Measurements from ENCODE around the gene B3GNT7.

DNA sequence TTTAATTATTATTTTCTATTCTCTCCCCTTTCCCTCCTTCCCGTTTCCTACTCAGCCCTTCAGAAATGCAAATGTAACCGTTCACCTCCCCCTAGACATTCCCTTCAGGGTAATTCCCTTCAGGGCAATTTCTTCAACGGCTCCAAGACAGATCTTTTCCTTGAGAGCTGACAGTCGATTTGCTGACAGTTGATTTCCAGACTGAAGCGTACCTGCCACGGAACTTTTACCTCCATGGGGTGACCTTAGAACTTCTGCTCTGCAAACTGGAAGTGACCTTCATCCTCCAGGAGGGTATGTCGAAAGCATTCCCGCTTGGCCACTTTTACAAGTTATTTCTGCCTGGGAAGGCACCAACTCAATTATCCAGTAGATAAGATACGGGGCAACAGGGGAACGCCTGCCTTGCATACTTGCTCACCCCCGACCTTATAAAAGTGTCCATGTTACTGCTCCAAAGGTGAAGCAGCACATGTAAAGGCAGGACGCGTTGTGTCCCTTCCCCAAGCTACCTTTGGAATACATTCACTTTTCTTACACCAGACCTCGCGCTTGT is 18.5 kb downstream of the B3GNT7 start:
- TF ChIP-seq, protein P1, sequence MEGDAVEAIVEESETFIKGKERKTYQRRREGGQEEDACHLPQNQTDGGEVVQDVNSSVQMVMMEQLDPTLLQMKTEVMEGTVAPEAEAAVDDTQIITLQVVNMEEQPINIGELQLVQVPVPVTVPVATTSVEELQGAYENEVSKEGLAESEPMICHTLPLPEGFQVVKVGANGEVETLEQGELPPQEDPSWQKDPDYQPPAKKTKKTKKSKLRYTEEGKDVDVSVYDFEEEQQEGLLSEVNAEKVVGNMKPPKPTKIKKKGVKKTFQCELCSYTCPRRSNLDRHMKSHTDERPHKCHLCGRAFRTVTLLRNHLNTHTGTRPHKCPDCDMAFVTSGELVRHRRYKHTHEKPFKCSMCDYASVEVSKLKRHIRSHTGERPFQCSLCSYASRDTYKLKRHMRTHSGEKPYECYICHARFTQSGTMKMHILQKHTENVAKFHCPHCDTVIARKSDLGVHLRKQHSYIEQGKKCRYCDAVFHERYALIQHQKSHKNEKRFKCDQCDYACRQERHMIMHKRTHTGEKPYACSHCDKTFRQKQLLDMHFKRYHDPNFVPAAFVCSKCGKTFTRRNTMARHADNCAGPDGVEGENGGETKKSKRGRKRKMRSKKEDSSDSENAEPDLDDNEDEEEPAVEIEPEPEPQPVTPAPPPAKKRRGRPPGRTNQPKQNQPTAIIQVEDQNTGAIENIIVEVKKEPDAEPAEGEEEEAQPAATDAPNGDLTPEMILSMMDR (IDR thresholded peaks at IDR 0.05): no peak
- TF ChIP-seq POLR2A (IDR thresholded peaks at IDR 0.05): no peak
